ENCODE measurements around the gene EPHA8. TPM values are rescaled to one million over a fixed set of nuclear protein-coding genes. Genes with fewer than 3 reads are reported as not detected.

EPHA8 gene
- total RNA-seq, 1 experiment from 2014 or later, result 0.07 TPM

DNA sequence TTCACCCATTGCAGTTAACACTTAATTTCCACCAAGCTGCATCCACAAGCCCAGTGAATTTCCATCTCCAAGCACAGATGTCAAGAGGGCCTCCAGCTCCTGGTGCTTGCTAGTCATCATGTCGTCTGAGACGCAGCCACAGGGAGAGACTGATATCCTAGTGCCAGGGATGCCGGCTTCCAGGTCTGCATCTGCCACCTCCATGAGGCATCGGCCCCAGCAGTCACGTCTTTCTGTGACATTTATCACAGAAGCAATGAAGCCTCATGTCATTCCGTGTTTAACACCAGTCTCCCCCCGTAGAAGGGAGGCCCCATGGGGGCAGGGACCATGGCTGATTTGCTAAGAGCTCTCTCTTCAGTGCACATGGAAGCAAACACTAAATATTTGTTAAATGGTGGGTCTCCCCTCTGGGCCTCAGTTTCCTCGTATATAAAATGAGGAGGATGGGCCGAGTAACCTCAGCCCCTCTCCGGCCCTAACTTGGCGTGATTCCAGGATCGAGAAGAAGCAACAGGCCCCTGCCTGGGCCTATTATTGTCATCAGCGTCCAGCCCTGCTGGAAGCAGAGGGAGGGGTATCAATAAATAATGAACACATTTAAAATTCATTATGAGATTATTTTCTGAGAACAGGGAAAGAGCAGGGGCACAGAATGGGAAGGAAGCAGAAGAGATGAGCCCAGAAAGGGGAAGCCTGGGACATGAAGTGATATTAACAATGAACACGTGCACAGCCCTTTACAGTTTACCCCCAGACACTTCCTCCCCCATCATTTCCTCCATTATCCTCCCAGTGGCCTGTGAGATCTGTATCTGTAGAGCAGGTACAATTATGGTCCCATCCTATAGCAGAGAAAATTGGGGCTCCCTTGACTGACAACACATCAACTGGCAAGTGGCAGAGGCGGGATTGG is 88.9 kb downstream of the EPHA8 start:
- TF ChIP-seq EZH2phosphoT487 (IDR thresholded peaks at IDR 0.05; ENCODE audit: borderline replicate concordance, low read length) (no peak), EZH2 (IDR thresholded peaks at IDR 0.05; ENCODE audit: low read length, unreplicated experiment) (no peak)
- TF ChIP-seq, protein P1, sequence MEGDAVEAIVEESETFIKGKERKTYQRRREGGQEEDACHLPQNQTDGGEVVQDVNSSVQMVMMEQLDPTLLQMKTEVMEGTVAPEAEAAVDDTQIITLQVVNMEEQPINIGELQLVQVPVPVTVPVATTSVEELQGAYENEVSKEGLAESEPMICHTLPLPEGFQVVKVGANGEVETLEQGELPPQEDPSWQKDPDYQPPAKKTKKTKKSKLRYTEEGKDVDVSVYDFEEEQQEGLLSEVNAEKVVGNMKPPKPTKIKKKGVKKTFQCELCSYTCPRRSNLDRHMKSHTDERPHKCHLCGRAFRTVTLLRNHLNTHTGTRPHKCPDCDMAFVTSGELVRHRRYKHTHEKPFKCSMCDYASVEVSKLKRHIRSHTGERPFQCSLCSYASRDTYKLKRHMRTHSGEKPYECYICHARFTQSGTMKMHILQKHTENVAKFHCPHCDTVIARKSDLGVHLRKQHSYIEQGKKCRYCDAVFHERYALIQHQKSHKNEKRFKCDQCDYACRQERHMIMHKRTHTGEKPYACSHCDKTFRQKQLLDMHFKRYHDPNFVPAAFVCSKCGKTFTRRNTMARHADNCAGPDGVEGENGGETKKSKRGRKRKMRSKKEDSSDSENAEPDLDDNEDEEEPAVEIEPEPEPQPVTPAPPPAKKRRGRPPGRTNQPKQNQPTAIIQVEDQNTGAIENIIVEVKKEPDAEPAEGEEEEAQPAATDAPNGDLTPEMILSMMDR (conservative IDR thresholded peaks at IDR 0.05; ENCODE audit: low read depth, low read length), result no peak
- no TSS peak for BruUV-seq (replicated peaks)
- no peaks in the 10 kb centered on the region for H3F3A ChIP-seq (ENCODE audit: low read length, unreplicated experiment)
- no peaks in the 10 kb centered on the region for H3K9me2 ChIP-seq (replicated peaks; ENCODE audit: low read length)
- no peaks in the 10 kb centered on the region for H3K9me3 ChIP-seq (ENCODE audit: low read length)
- no peak for ATAC-seq
- intact Hi-C loops (cut with micrococcal nuclease), result no loop called here
- H3K9ac ChIP-seq (ENCODE audit: low read length), result no peak overlapping the region
- no peak for DNase-seq
- H3K4me1 ChIP-seq (ENCODE audit: insufficient read depth, low read length), result no peaks in the 10 kb centered on the region
- H3K79me2 ChIP-seq (ENCODE audit: low read length), result no peaks in the 10 kb centered on the region
- ChIA-PET CTCF (no interaction called here), POLR2A (ENCODE audit: unreplicated experiment) (interaction anchor here (0.6 kb wide), 1 partner anchor 316 kb away, joined by 4 read pairs; no protein-coding TSS in a partner anchor)
- no peak overlapping the region for H3K27ac ChIP-seq (ENCODE audit: low read length)
- no peaks in the 10 kb centered on the region for H4K20me1 ChIP-seq (ENCODE audit: low read length)
- no peak overlapping the region for H3K4me3 ChIP-seq (ENCODE audit: low read length)
- H2AFZ ChIP-seq (ENCODE audit: low read length), result no peak overlapping the region
- peaks cover 7% of the 10 kb centered on the region; the same call in 1 of the 2 replicates for H3K27me3 ChIP-seq (ENCODE audit: low read length)
- H3K4me2 ChIP-seq (ENCODE audit: low read length), result no peak overlapping the region
- no peaks in the 10 kb centered on the region for H3K36me3 ChIP-seq (ENCODE audit: low read depth, low read length)

DNA sequence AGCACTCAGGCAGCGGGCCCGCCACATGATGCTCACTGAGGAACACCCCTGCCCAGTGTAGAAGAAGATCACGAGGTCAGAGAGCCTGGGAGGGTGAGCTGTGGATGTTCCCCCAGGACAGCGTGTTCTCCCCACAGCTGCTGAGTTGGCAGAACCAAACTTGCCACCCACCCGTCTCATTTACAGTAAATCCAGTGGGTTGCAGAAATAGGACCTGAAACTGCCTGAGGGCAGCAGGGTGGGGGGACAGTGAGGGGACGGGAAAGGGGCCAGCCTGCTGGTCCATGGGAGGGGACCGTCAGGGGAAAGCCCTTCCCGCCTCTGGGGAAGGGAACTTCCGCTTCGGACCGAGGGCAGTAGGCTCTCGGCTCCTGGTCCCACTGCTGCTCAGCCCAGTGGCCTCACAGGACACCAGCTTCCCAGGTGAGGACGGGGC is 89.6 kb downstream of the EPHA8 start, which contains the start of gene C1QB:
C1QB (plus strand) TSS at position 356 of the 436 bp plus-strand sequence. CDS start 6,227 bp downstream, outside the sequence.
- Histone ChIP-seq H3K9ac (ENCODE audit: low read length) (no peak within 1 kb of the TSS), H2AFZ (ENCODE audit: low read length) (no peak within 1 kb of the TSS), H3F3A (ENCODE audit: low read length, unreplicated experiment) (no peaks in the 10 kb centered on the region), H3K9me2 (replicated peaks; ENCODE audit: low read length) (no peaks in the 10 kb centered on the region), H4K20me1 (ENCODE audit: low read length) (no peaks in the 10 kb centered on the region), H3K4me3 (ENCODE audit: low read length) (no peak within 1 kb of the TSS), H3K9me3 (ENCODE audit: low read length) (no peaks in the 10 kb centered on the region), H3K4me2 (ENCODE audit: low read length) (no peak within 1 kb of the TSS), H3K36me3 (ENCODE audit: low read depth, low read length) (no peaks in the 10 kb centered on the region), H3K79me2 (ENCODE audit: low read length) (no peaks in the 10 kb centered on the region), H3K4me1 (ENCODE audit: insufficient read depth, low read length) (no peaks in the 10 kb centered on the region), H3K27me3 (ENCODE audit: low read length) (peaks cover 14% of the 10 kb centered on the region), H3K27ac (ENCODE audit: low read length) (no peak within 1 kb of the TSS)
- intact Hi-C loops (cut with micrococcal nuclease), result no loop called here
- DNase-seq, result no peak
- TF ChIP-seq EZH2phosphoT487 (IDR thresholded peaks at IDR 0.05; ENCODE audit: borderline replicate concordance, low read length), result no peak
- TF ChIP-seq, protein P1 (conservative IDR thresholded peaks at IDR 0.05; ENCODE audit: low read depth, low read length), result no peak
- no peak for TF ChIP-seq EZH2 (IDR thresholded peaks at IDR 0.05; ENCODE audit: low read length, unreplicated experiment)
- ATAC-seq, result no peak
- CTCF ChIA-PET, result no interaction called here
- POLR2A ChIA-PET (ENCODE audit: unreplicated experiment), result no interaction called here
- BruUV-seq (replicated peaks), result no TSS peak

Small RNAs within 50 kb of the gene (microRNA-seq; reads per million reads assigned to microRNA genes)
- gene MIR6127 (ENCODE audit: unreplicated experiment), result not detected

Other genes starting within 250 kb of the EPHA8 start
- gene ZBTB40, start 111.6 kb upstream of the EPHA8 start, total RNA-seq (2014; rRNA removed), result 20.2 and 21.6 TPM in 2 replicates
- gene C1QA, start 73.1 kb downstream of the EPHA8 start, total RNA-seq (2014; rRNA removed), result not detected in 2 replicates
- not detected in 2 replicates for gene C1QC, start 80.1 kb downstream of the EPHA8 start, total RNA-seq (2014; rRNA removed)
- not detected in 2 replicates for gene C1QB, start 89.7 kb downstream of the EPHA8 start, total RNA-seq (2014; rRNA removed)
- 21.0 and 23.2 TPM in 2 replicates for gene EPHB2, start 147.3 kb downstream of the EPHA8 start, total RNA-seq (2014; rRNA removed)

All from PC-3 (cell line).